Measurements from ENCODE around the gene TARP.

- no peak for TF ChIP-seq CTCF (IDR thresholded peaks at IDR 0.05)
- TF ChIP-seq EP300 (IDR thresholded peaks at IDR 0.05), result no peak
- TF ChIP-seq POLR2A (IDR thresholded peaks at IDR 0.05), result no peak
Measured at GRCh38 chr7:38307640-38308039, 34.2 kb upstream of the TARP start.

Measured in tibial nerve (tissue), 4 donors.